HepG2 (cell line): ENCODE measurements around the gene FNIP2. TPM values are rescaled to one million over a fixed set of nuclear protein-coding genes. Genes with fewer than 3 reads are reported as not detected.

Experiments used
- ATAC-seq: fragments of 200-7000 bp; cut with Tn5 transposase; 3 replicates; pipeline ENCODE4 v1.9.1; 2020; ENCODE audit warnings: mild to moderate bottlenecking, moderate library complexity
- BruUV-seq: library from RNA; stranded (reverse); fragments of 400-500 nt; replicated peaks from 2 replicates; lab custom pipeline; 2021; lab: Mats Ljungman, UMichigan
- CTCF ChIA-PET: fragments of 300-600 bp; formaldehyde crosslinking; extraction: SDS; loops from one replicate; lab custom pipeline; 2021; ENCODE audit warnings: low total read pairs, inconsistent platforms, low intra/inter-chr PET ratio; lab: Yijun Ruan, JAX
- POLR2A ChIA-PET: fragments of 350-600 bp; sonication (Branson Sonifier 250); formaldehyde crosslinking; loops from one replicate; lab custom pipeline; 2020; ENCODE audit warnings: antibody characterized with exemption, inconsistent platforms; lab: Yijun Ruan, JAX
- DNase-seq: peaks from one replicate; pipeline ENCODE4 v3.0.0-alpha.2; 2015; ENCODE audit warnings: low spot score
- FAIRE-seq: peaks from 3 replicates; lab custom pipeline; 2011; peaks lifted over from hg19 to GRCh38; lab: Jason Lieb, UNC
- H2AFZ ChIP-seq: one replicate; pipeline ENCODE4 v1.6.1; 2011; ENCODE audit warnings: low read length, inconsistent platforms
- H3K27ac ChIP-seq: fragments of 300-600 bp; 3 replicates; pipeline ENCODE4 v1.8.0; 2011; ENCODE audit warnings: mixed run types, mild to moderate bottlenecking, mixed read lengths, low read length, inconsistent platforms; ENCODE audit not compliant: insufficient read depth; ENCODE audit errors: extremely low read length
- H3K27me3 ChIP-seq, 2 experiments: fragments of 200-600 bp in 1 of 2; 2 replicates in 1 of 2; 3 replicates in 1 of 2; pipeline versions ENCODE4 v1.6.0 to v1.8.0; 2011; ENCODE audit warnings: low read length in 2 of 2, mild to moderate bottlenecking in 2 of 2, moderate library complexity in 2 of 2, inconsistent platforms in 1 of 2; ENCODE audit not compliant: insufficient read depth in 2 of 2, control insufficient read depth in 1 of 2
- H3K36me3 ChIP-seq, 2 experiments: fragments of 200-600 bp in 1 of 2; replicated peaks in 1 of 2; 2 replicates in 1 of 2; 3 replicates in 1 of 2; pipeline versions ENCODE4 v1.5.1 to v1.8.0; 2011; ENCODE audit warnings: low read length in 2 of 2, inconsistent platforms in 1 of 2; ENCODE audit not compliant: insufficient read depth in 2 of 2, control insufficient read depth in 1 of 2
- H3K4me1 ChIP-seq: 2 replicates; pipeline ENCODE4 v1.5.1; 2012; ENCODE audit warnings: low read length, inconsistent platforms; ENCODE audit not compliant: insufficient read depth
- H3K4me2 ChIP-seq: 2 replicates; pipeline ENCODE4 v1.6.0; 2011; ENCODE audit warnings: low read depth, low read length, inconsistent platforms
- H3K4me3 ChIP-seq, 3 experiments: fragments of 200-600 bp in 1 of 3; sonication (generic), shearing (Covaris generic) in 1 of 3; replicated peaks in 1 of 3; 2 replicates each; pipeline ENCODE4 v1.5.1; 2011 to 2016; ENCODE audit warnings: low read length in 3 of 3, inconsistent platforms in 2 of 3, low read depth in 2 of 3, mild to moderate bottlenecking in 2 of 3, control low read depth in 1 of 3, mixed read lengths in 1 of 3; ENCODE audit not compliant: insufficient read depth in 1 of 3
- H3K79me2 ChIP-seq: one replicate; pipeline ENCODE4 v1.6.1; 2011; ENCODE audit warnings: low read length, inconsistent platforms; ENCODE audit not compliant: insufficient read depth
- H3K9ac ChIP-seq: 2 replicates; pipeline ENCODE4 v1.6.0; 2011; ENCODE audit warnings: mild to moderate bottlenecking, low read depth, low read length, inconsistent platforms; ENCODE audit not compliant: insufficient read depth
- H3K9me3 ChIP-seq: 2 replicates; pipeline ENCODE4 v1.5.1; 2012; ENCODE audit warnings: mild to moderate bottlenecking, low read length
- H4K20me1 ChIP-seq: 2 replicates; pipeline ENCODE4 v1.6.0; 2011; ENCODE audit warnings: inconsistent platforms, mild to moderate bottlenecking, low read length, moderate library complexity; ENCODE audit not compliant: insufficient read depth
- FOXA1 ChIP-seq, 2 experiments: fragments of 450-650 bp in 1 of 2; sonication (generic) in 1 of 2; formaldehyde crosslinking in 1 of 2; IDR thresholded peaks; 2 replicates each; pipeline versions ENCODE4 v1.4.0 to v1.6.1; 2016 to 2020; ENCODE audit warnings: missing genetic modification reagents in 1 of 2
- HNF4A ChIP-seq: sonication (generic); formaldehyde crosslinking; IDR thresholded peaks from 2 replicates; pipeline ENCODE4 v1.4.0; 2020; ENCODE audit warnings: missing genetic modification reagents
- KLF12 ChIP-seq: sonication (generic); formaldehyde crosslinking; IDR thresholded peaks from 2 replicates; pipeline ENCODE4 v1.4.0; 2020; ENCODE audit warnings: missing genetic modification reagents, borderline replicate concordance
- PCBP2 ChIP-seq: fragments of 200-400 bp; formaldehyde crosslinking; optimal IDR thresholded peaks from 2 replicates; pipeline ENCODE3; 2018; ENCODE audit warnings: low read length, low read depth; ENCODE audit not compliant: poor library complexity, severe bottlenecking
- TFAP4 ChIP-seq: sonication (generic); IDR thresholded peaks from 2 replicates; pipeline ENCODE4 v1.6.1; 2016; ENCODE audit warnings: low read depth, borderline replicate concordance
- ZNF780A ChIP-seq: sonication (generic); formaldehyde crosslinking; IDR thresholded peaks from 2 replicates; pipeline ENCODE4 v1.8.0; 2022; ENCODE audit warnings: mild to moderate bottlenecking, missing genetic modification reagents, moderate library complexity
- WGBS: methylation state at CpG from one replicate; pipeline ENCODE4 v1.1.6; 2017; ENCODE audit warnings: low lambda C conversion rate; 5-methylcytosine and 5-hydroxymethylcytosine counted together
- in situ Hi-C: cut with HindIII; loops from 2 replicates; pipeline ENCODE4 v1.10.0; 2017; ENCODE audit warnings: low pct_unique_long_range_greater_than_20kb; ENCODE audit not compliant: extremely low pct_ligation_motif_present
- intact Hi-C: fragments of 100-400 bp; cut with micrococcal nuclease; formaldehyde crosslinking; loops from one replicate; pipeline ENCODE4 v1.10.0; 2022; ENCODE audit not compliant: unreplicated experiment
- polyA plus RNA-seq, 8 experiments: library from polyadenylated mRNA; depleted of rRNA in 3 of 8; stranded (reverse) in 7 of 8; unstranded in 1 of 8; fragments of >200 nt; fragmentation: Illumina TruSeq in 4 of 8; extraction: Trizol in 4 of 8; gene quantifications; 2 replicates each; pipeline versions ENCODE4 v1.2.1 to v1.2.3, GENCODE V29; 2011 to 2016; ENCODE audit warnings: low read depth in 4 of 8, missing spikeins in 1 of 8, mixed read lengths in 1 of 8; ENCODE audit not compliant: insufficient read depth in 1 of 8
- total RNA-seq, 5 experiments: library from RNA; depleted of rRNA; stranded (reverse); fragments of >200 nt; fragmentation: Illumina TruSeq; extraction: Trizol; gene quantifications; 2 replicates each; pipeline ENCODE4 v1.2.3, GENCODE V29; 2016; ENCODE audit warnings: low read depth in 1 of 5

Gene FNIP2
- total and polyA plus RNA-seq, 2 of the 13 experiments (the other 11 are each of a cell fraction or from before 2014, with no cell fraction given): 15.5 to 21.0 TPM

- H3K4me1 ChIP-seq: peaks cover 8% of the 10 kb centered on the region
- ChIA-PET CTCF (no interaction called here), POLR2A (interaction anchor here (0.6 kb wide), 1 partner anchor 127 kb away, joined by 4 read pairs; no protein-coding TSS in a partner anchor)
- in situ Hi-C loops (no loop called here), intact Hi-C loops (no loop called here)
- peak; percentile 21 for DNase-seq
- peak; percentile 40; the same call in 2 of the 3 replicates for ATAC-seq
- no peak overlapping the region for H3K27ac ChIP-seq
- FAIRE-seq: no peak
- no peak overlapping the region for H3K4me2 ChIP-seq
- H4K20me1 ChIP-seq: no peaks in the 10 kb centered on the region
- peak; percentile 7; the same call in 1 of the 2 replicates for TF ChIP-seq HNF4A (CRISPR knock-in tag)
- TF ChIP-seq TFAP4: no peak
- no peak overlapping the region for H3K4me3 ChIP-seq
- no peaks in the 10 kb centered on the region for H3K9me3 ChIP-seq
- peaks cover 5 to 42% of the 10 kb centered on the region in 2 experiments for H3K36me3 ChIP-seq
- no peak overlapping the region for H3K9ac ChIP-seq
- H3K79me2 ChIP-seq: no peaks in the 10 kb centered on the region
- BruUV-seq: no TSS peak
- WGBS: 87% methylated on average over 3 of the region's 3 CpGs
- H2AFZ ChIP-seq: no peak overlapping the region
- no peaks in the 10 kb centered on the region for H3K27me3 ChIP-seq
Measured at GRCh38 chr4:158891256-158891655, 122.4 kb downstream of the FNIP2 start.

- WGBS: 97% methylated on average over 2 of the region's 2 CpGs
- no TSS peak for BruUV-seq
- TF ChIP-seq KLF12 (CRISPR knock-in tag) (no peak), PCBP2 (no peak), ZNF780A (CRISPR knock-in tag) (no peak), FOXA1 (IDR thresholded peaks at IDR 0.05) (no peak), FOXA1 (CRISPR knock-in tag; IDR thresholded peaks at IDR 0.05) (no peak)
- Histone ChIP-seq H4K20me1 (no peaks in the 10 kb centered on the region), H3K9me3 (no peaks in the 10 kb centered on the region), H3K4me3 (no peak overlapping the region), H3K36me3 (peaks cover 0 to 31% of the 10 kb centered on the region in 2 experiments; a peak in 4 of 5 replicates), H3K27ac (no peak overlapping the region), H3K4me1 (peaks cover 8% of the 10 kb centered on the region), H3K4me2 (no peak overlapping the region), H3K9ac (no peak overlapping the region), H2AFZ (no peak overlapping the region), H3K27me3 (no peaks in the 10 kb centered on the region), H3K79me2 (no peaks in the 10 kb centered on the region)
- no peak for FAIRE-seq
- intact Hi-C loops: no loop called here
- POLR2A ChIA-PET: no interaction called here
- ATAC-seq: no peak
- CTCF ChIA-PET: no interaction called here
- DNase-seq: no peak
- in situ Hi-C loops: no loop called here
Measured at GRCh38 chr4:158894826-158895225, 126.0 kb downstream of the FNIP2 start.
